ENCODE measurements around the gene VSTM2B.

- TF ChIP-seq CTCF (IDR thresholded peaks at IDR 0.05) (no peak), POLR2A (IDR thresholded peaks at IDR 0.05) (no peak), EP300 (IDR thresholded peaks at IDR 0.05; ENCODE audit: low read depth) (no peak)
Measured at GRCh38 chr19:29535984-29536508, 10.3 kb downstream of the VSTM2B start.
